Spleen (tissue), 7 donors: ENCODE data around the gene HOXD12.

Experiments used
- CTCF ChIP-seq, 11 experiments: fragments of 200-600 bp in 7 of 11; fragments of 450-650 bp in 4 of 11; sonication (generic) in 4 of 11; IDR thresholded peaks in 8 of 11; conservative IDR thresholded peaks in 3 of 11; 1 replicate in 7 of 11; 2 replicates in 4 of 11; pipeline versions ENCODE4 v1.4.0 to v1.8.0; 2016 to 2021; ENCODE audit warnings: antibody characterized with exemption in 11 of 11, inconsistent platforms in 4 of 11, mild to moderate bottlenecking in 1 of 11
- POLR2A ChIP-seq, 3 donors: fragments of 450-650 bp; IDR thresholded peaks; one replicate each; pipeline ENCODE4 v1.5.1; 2017; ENCODE audit warnings: antibody characterized with exemption in 3 of 3, mild to moderate bottlenecking in 1 of 3
- POLR2AphosphoS5 ChIP-seq, 3 donors: sonication (generic); formaldehyde crosslinking; IDR thresholded peaks; one replicate each; pipeline ENCODE4 v1.5.1; 2017; ENCODE audit warnings: antibody characterized with exemption in 3 of 3
- donor health status: DM: no; HTN: no; CAD: no; lungs with moderate emphysema.
- donor health status: DM: no; HTN: no; CAD: no.
- donor health status: DM: no; HTN: no; CAD: no.

- TF ChIP-seq POLR2A (IDR thresholded peaks at IDR 0.05), result no peak
- no peak for TF ChIP-seq CTCF (IDR thresholded peaks at IDR 0.05 in 8 of 11, conservative IDR thresholded peaks at IDR 0.05 in 3 of 11)
- TF ChIP-seq POLR2AphosphoS5 (IDR thresholded peaks at IDR 0.05), result no peak
Measured at GRCh38 chr2:176150584-176151441, 51.2 kb downstream of the HOXD12 start.
